ENCODE results near the gene CNOT3.

Gene CNOT3

GRCh38 chr19:54100561-54100960, 37.0 kb upstream of the CNOT3 start, which contains the start of gene OSCAR:
TSS of gene OSCAR (minus strand) at chr19:54100803. CDS start at chr19:54100792, 11 bp downstream.
- no peak within 1 kb of the TSS for H3K4me3 ChIP-seq
- H3K9me3 ChIP-seq (ENCODE audit: low read depth, low read length) = no peaks in the 10 kb centered on the region
- DNase-seq (ENCODE audit: low read depth, low spot score) = no peak
- no peaks in the 10 kb centered on the region; the same call in 1 of the 2 replicates for H3K36me3 ChIP-seq (ENCODE audit: insufficient read depth, low read length)
- no peak within 1 kb of the TSS for H3K9ac ChIP-seq (ENCODE audit: insufficient read length)
- no peak within 1 kb of the TSS for H3K27ac ChIP-seq
- TF ChIP-seq POLR2AphosphoS5 (IDR thresholded peaks at IDR 0.05; ENCODE audit: borderline replicate concordance, low read depth, low read length) = no peak
- TF ChIP-seq EZH2 (IDR thresholded peaks at IDR 0.05) = no peak
- no peak for TF ChIP-seq FOXP2 (optimal IDR thresholded peaks at IDR 0.05; ENCODE audit: control extremely low read depth, extremely low read length, insufficient read depth)

GRCh38 chr19:54102421-54103169, 35.0 kb upstream of the CNOT3 start, which contains the start of gene NDUFA3:
TSS of gene NDUFA3 (plus strand) at chr19:54102855. CDS start at chr19:54102879, 24 bp downstream.
- peak; percentile 97 for TF ChIP-seq POLR2AphosphoS5 (IDR thresholded peaks at IDR 0.05; ENCODE audit: borderline replicate concordance, low read depth, low read length)
- no peak for TF ChIP-seq EZH2 (IDR thresholded peaks at IDR 0.05)
- no peak for TF ChIP-seq FOXP2 (optimal IDR thresholded peaks at IDR 0.05; ENCODE audit: control extremely low read depth, extremely low read length, insufficient read depth)
- Histone ChIP-seq H3K4me3 (peak within 1 kb of the TSS; percentile 89), H3K9me3 (ENCODE audit: low read depth, low read length) (no peaks in the 10 kb centered on the region), H3K9ac (ENCODE audit: insufficient read length) (peak within 1 kb of the TSS; percentile 86), H3K36me3 (ENCODE audit: insufficient read depth, low read length) (peaks cover 10% of the 10 kb centered on the region; the same call in 1 of the 2 replicates), H3K27ac (no peak within 1 kb of the TSS)
- DNase-seq (ENCODE audit: low read depth, low spot score) = peak; percentile 79

GRCh38 chr19:54104998-54105715, 32.4 kb upstream of the CNOT3 start:
- Histone ChIP-seq H3K27ac (no peak overlapping the region), H3K9ac (ENCODE audit: insufficient read length) (no peak overlapping the region), H3K9me3 (ENCODE audit: low read depth, low read length) (no peaks in the 10 kb centered on the region), H3K36me3 (ENCODE audit: insufficient read depth, low read length) (peaks cover 29% of the 10 kb centered on the region; the same call in 1 of the 2 replicates), H3K4me3 (no peak overlapping the region)
- no peak for DNase-seq (ENCODE audit: low read depth, low spot score)
- TF ChIP-seq POLR2AphosphoS5 (IDR thresholded peaks at IDR 0.05; ENCODE audit: borderline replicate concordance, low read depth, low read length) = no peak
- TF ChIP-seq FOXP2 (optimal IDR thresholded peaks at IDR 0.05; ENCODE audit: control extremely low read depth, extremely low read length, insufficient read depth) = no peak
- no peak for TF ChIP-seq EZH2 (IDR thresholded peaks at IDR 0.05)

DNA sequence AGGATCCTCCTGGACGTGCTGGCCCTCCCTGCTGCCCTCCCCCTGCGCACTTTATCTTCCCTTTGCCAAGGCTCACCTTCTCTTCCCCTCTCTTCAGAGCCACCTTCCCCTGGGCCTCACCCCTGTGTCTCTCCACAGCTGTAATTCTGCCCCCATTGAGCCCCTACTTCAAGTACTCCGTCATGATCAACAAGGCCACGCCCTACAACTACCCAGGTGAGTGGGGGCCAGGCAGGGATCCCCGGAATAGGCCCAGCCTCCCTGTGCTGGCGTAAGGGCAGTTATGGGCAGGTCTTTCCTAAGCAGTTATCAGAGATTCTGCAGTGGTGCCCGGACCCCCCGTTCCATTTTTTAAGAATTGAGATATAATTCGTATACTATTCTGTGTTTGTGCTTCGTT, 31.8 kb upstream of the CNOT3 start:
- Histone ChIP-seq H3K36me3 (ENCODE audit: insufficient read depth, low read length) (peaks cover 33% of the 10 kb centered on the region; the same call in 1 of the 2 replicates), H3K4me3 (no peak overlapping the region), H3K27ac (no peak overlapping the region), H3K9me3 (ENCODE audit: low read depth, low read length) (no peaks in the 10 kb centered on the region), H3K9ac (ENCODE audit: insufficient read length) (no peak overlapping the region)
- DNase-seq (ENCODE audit: low read depth, low spot score) = no peak
- TF ChIP-seq EZH2 (IDR thresholded peaks at IDR 0.05) = no peak
- no peak for TF ChIP-seq POLR2AphosphoS5 (IDR thresholded peaks at IDR 0.05; ENCODE audit: borderline replicate concordance, low read depth, low read length)
- no peak for TF ChIP-seq FOXP2 (optimal IDR thresholded peaks at IDR 0.05; ENCODE audit: control extremely low read depth, extremely low read length, insufficient read depth)

DNA sequence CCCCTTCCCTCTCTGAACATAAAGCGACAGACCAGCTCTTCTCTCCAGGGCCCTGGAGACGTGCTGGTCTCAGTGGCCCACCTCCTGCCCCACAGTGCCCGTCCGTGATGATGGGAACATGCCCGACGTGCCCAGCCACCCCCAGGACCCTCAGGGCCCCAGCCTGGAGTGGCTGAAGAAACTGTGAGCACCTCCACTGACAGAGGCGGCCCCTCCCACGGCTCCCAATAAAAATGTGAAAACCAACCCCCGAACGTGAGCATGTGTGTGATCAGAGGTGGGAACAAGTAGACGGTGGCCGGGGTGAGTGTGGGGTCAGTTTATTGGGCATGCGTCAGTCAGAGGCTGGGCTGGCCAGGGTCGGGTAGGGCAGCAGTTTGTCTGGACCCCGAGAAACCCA, 30.8 kb upstream of the CNOT3 start:
- Histone ChIP-seq H3K9ac (ENCODE audit: insufficient read length) (no peak overlapping the region), H3K4me3 (no peak overlapping the region), H3K36me3 (ENCODE audit: insufficient read depth, low read length) (peaks cover 36% of the 10 kb centered on the region; the same call in 1 of the 2 replicates), H3K9me3 (ENCODE audit: low read depth, low read length) (no peaks in the 10 kb centered on the region), H3K27ac (no peak overlapping the region)
- no peak for TF ChIP-seq EZH2 (IDR thresholded peaks at IDR 0.05)
- no peak for TF ChIP-seq POLR2AphosphoS5 (IDR thresholded peaks at IDR 0.05; ENCODE audit: borderline replicate concordance, low read depth, low read length)
- TF ChIP-seq FOXP2 (optimal IDR thresholded peaks at IDR 0.05; ENCODE audit: control extremely low read depth, extremely low read length, insufficient read depth) = no peak
- DNase-seq (ENCODE audit: low read depth, low spot score) = no peak

- Histone ChIP-seq H3K4me3 (no peak overlapping the region), H3K9me3 (ENCODE audit: low read depth, low read length) (no peaks in the 10 kb centered on the region), H3K9ac (ENCODE audit: insufficient read length) (no peak overlapping the region), H3K36me3 (ENCODE audit: insufficient read depth, low read length) (peaks cover 36% of the 10 kb centered on the region; the same call in 1 of the 2 replicates), H3K27ac (no peak overlapping the region)
- DNase-seq (ENCODE audit: low read depth, low spot score) = no peak
- TF ChIP-seq FOXP2 (optimal IDR thresholded peaks at IDR 0.05; ENCODE audit: control extremely low read depth, extremely low read length, insufficient read depth) = no peak
- no peak for TF ChIP-seq POLR2AphosphoS5 (IDR thresholded peaks at IDR 0.05; ENCODE audit: borderline replicate concordance, low read depth, low read length)
- TF ChIP-seq EZH2 (IDR thresholded peaks at IDR 0.05) = no peak
Observed at GRCh38 chr19:54107876-54108490, 29.6 kb upstream of the CNOT3 start.

- no peak for TF ChIP-seq FOXP2 (optimal IDR thresholded peaks at IDR 0.05; ENCODE audit: control extremely low read depth, extremely low read length, insufficient read depth)
- no peak for TF ChIP-seq POLR2AphosphoS5 (IDR thresholded peaks at IDR 0.05; ENCODE audit: borderline replicate concordance, low read depth, low read length)
- TF ChIP-seq EZH2 (IDR thresholded peaks at IDR 0.05) = no peak
- Histone ChIP-seq H3K9ac (ENCODE audit: insufficient read length) (no peak overlapping the region), H3K36me3 (ENCODE audit: insufficient read depth, low read length) (peaks cover 36% of the 10 kb centered on the region; the same call in 1 of the 2 replicates), H3K27ac (no peak overlapping the region), H3K4me3 (no peak overlapping the region), H3K9me3 (ENCODE audit: low read depth, low read length) (no peaks in the 10 kb centered on the region)
- no peak for DNase-seq (ENCODE audit: low read depth, low spot score)
Observed at GRCh38 chr19:54108496-54108895, 29.1 kb upstream of the CNOT3 start.

DNA sequence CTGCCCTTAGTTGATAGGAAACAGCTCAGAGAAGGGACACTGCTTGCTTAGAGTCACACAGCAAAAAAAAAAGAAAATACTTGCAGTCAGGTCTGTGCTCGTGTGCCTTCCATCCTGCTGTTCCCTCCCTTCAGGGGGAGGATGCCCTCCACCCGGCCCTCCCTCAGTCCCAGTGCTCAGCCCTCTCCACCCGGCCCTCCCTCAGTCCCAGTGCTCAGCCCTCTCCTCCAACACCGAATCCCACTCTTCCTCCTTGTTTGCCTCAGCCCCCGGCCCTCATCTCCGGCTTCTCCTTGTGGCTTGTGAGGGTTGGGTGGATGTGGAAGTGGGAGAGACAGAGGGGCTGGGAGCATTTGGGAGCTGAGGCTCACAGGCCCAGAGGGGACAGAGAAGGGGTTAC, 27.9 kb upstream of the CNOT3 start:
- Histone ChIP-seq H3K36me3 (ENCODE audit: insufficient read depth, low read length) (peaks cover 36% of the 10 kb centered on the region; the same call in 1 of the 2 replicates), H3K27ac (no peak overlapping the region), H3K9ac (ENCODE audit: insufficient read length) (no peak overlapping the region), H3K4me3 (no peak overlapping the region), H3K9me3 (ENCODE audit: low read depth, low read length) (no peaks in the 10 kb centered on the region)
- DNase-seq (ENCODE audit: low read depth, low spot score) = no peak
- TF ChIP-seq POLR2AphosphoS5 (IDR thresholded peaks at IDR 0.05; ENCODE audit: borderline replicate concordance, low read depth, low read length) (no peak), FOXP2 (optimal IDR thresholded peaks at IDR 0.05; ENCODE audit: control extremely low read depth, extremely low read length, insufficient read depth) (no peak), EZH2 (IDR thresholded peaks at IDR 0.05) (no peak)

Data from SK-N-MC (cell line).